HG02759 (cell line): ENCODE results near the gene PIGU.
"Not testable (repeated sequence)": the region's sequence is repeated elsewhere in the genome, so short reads cannot be mapped to it uniquely, and the experiment has no call there.

ENCODE experiments used
- ATAC-seq: cut with Tn5 transposase; IDR thresholded peaks from one replicate; pipeline ENCODE4 v1.9.1; 2021; ENCODE audit warnings: mild to moderate bottlenecking, moderate library complexity; ENCODE audit not compliant: unreplicated experiment

PIGU gene

DNA sequence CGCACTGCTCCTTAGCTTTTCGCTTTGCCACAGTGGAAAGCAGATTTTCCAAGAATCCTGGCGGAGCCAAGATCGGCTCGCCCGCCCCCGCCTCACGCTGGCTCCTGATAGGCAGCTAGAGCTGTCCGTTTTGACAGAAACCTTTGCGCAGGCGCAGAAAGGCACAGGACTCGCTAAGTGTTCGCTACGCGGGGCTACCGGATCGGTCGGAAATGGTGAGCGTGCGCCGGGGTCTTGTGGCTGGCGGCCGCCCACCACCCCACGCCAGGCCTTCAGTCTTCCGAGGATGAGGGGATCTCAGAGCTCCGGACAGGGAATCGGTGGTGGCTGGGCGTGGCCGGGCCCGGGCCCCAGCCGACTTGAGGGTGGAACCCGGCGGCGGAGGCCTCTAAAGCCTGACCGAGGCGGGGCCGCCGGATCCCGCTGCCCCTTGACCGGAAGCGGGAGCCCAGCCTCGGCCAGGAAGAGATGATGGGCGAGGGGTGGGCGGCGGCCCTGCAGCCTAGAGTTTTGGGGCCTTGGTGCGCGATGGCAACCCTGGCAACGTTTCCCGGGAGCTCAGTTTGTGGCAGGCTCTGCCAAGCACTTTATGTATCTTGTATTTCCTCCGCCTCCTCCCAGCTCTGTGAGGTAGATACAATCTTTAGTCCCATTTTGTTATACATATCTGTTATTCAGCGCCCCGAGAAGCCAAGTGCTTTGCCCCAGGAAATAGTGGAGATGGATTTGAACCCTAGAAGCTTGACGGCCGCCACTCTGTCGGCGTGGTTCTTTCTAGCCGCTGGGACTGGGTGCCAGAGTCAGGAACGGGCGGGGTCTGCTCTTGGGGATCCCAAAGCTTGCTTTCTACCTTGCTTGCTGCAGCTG, 160.4 kb downstream of the PIGU start, which contains the start of gene DYNLRB1:
TSS of gene DYNLRB1 (plus strand) at position 176 of the 867 bp plus-strand sequence. CDS start at position 213, 37 bp downstream.
- peak; percentile 83 for ATAC-seq

GRCh38 chr20:34515484-34516246, 161.2 kb downstream of the PIGU start:
- peak; percentile 40 for ATAC-seq

- no peak for ATAC-seq
These were observed 161.9 kb downstream of the PIGU start for GRCh38 chr20:34514897-34515483.

- ATAC-seq = not testable (repeated sequence)
These were observed 162.9 kb downstream of the PIGU start for GRCh38 chr20:34514034-34514433.

DNA sequence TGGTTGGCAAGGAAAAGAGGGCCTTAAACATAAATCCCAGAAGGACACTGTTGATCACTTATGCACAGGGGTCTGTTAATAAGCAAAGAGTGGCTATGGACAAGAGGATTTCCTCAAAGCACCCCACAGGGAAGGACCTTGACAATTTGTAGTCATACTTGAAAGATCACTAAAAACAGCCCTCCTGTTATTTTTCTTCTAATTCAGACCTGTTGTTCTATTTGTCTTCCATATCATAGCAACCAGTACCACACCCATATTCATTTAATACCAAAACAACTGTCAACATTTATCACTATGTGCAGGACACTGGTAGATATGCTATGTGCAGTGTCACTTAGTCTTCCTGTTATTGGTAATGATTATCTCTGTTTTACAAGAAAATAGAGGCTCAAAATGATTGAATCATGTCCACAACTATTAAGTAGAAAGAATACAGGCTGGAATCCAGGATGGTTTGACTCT, 163.9 kb downstream of the PIGU start:
- no peak for ATAC-seq

DNA sequence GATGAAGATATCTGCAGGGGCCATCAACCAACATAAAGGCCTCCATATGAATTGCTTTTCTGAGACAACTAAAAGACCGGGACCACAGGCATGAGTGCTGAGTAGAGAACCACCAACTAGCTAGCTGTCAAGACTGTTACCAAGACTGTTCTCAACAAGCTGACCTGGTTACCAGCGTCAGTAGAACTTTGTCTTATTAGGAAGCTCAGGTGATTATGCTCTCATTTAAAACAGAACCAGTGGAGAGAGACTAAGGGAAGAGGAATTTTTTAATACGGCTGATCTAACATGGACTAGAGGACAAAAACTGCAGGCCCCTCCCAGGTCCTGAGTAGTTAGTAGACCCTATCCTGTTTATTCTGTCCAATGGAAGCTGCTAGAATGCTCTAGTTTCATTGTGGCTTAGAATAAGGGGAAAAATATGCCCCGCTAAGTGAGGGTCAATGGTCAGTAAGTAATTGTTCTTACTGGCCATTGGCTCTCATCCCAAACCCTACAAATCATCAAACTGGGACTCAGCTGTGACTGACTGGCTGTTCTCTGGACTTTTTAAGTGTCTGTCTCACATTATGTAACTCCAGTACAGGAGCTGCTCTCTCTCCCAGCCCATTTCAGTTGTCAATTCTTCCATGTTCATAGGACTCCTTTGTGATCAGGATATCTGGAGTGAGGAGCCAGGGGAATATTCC, 164.5 kb downstream of the PIGU start:
- ATAC-seq = no peak

DNA sequence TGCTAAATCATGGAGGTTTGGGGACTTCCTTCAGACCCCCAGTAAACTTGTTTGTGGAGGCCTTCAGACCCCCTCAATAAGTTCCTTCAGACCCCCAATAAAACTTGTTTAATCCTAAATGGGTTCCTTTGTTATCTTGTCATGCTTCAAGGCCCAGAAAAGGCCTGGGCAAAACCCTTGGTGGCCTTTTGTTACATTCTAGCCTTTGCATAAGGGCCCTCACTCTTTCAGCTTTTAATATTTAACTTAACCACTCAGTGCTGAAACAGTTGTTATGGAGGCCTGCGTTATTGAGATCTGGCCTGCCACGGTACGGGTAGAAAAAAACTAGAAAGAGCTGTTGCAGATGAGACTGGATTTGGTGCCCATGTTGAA, 165.0 kb downstream of the PIGU start:
- ATAC-seq = no peak

- ATAC-seq = no peak
These were observed 166.3 kb downstream of the PIGU start for GRCh38 chr20:34510575-34510974.
